Suppressor macrophage treated with lipopolysaccharide for 4 hours (primary cell): ENCODE data around the gene PPARG.
A peak's percentile ranks its signal among the peaks of the same experiment; 100 is the strongest.

ENCODE experiments used
- DNase-seq: peaks from one replicate; pipeline ENCODE4 v3.0.0-alpha.2; 2020

Gene PPARG

DNA sequence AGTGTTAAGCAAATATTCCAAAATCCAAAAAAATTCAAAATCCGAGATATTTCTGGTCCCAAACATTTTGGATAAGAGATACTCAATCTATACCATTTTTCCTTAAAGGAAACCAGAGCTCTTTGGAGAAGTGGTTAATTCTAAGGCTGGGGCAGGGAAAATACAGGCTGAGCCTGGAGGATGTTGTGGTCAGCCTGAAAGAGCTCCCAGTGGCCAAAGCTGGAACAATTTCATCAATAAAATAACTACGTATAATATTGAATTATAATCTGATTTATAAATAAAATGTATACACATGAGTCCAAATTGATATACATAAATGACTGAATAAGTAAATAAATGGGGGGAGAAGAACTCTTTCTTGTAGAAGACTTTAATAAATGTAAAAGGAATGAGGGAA, 24.6 kb downstream of the PPARG start:
- no peak for DNase-seq

DNA sequence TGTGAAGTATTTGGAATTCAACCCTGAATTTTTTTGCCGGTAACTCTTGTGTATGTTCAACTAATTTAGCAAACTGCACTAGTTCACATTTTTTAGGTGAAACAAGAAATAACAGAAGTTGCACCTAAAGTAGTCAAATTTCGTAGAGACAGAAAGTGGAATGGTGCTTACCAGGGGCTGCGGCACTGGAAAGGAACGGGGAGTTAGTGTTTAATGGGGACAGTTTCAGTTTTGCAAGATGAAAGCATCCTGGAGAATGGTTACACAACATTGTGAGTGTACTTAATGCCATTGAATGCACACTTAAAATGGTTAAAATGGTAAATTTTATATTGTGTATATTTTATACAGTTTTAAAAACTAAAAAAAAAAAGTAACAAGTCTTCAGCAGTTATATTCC, 27.4 kb downstream of the PPARG start:
- DNase-seq = peak; percentile 43

DNA sequence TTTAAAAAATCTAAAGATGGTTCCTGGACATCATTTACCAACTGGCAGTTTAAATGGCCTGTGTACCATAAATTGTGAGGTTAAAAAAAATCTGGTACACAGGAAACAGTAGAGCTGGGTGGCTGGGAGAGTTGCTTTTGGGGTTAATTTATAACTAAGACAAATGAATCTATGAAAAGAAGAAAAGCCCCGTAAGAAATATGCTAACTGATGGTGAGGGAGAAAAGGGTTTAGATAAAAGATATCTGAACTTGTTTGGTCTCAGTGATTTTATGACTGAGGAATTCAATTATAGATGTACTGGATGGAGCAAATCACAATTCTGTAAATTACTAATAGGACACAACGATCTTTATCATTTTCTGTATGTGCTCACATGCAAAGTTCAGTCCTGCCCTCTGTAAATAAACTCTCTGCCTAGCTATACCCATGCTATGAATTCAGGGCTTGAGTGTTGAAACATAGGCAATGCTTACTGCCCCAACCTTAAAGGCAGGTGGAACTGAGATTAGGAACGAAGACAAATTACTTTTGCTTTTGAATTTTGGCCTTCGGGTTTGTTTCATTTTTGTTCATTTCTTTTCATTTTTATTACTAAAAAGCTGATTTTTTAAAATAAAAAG, 28.0 kb downstream of the PPARG start:
- no peak for DNase-seq

DNA sequence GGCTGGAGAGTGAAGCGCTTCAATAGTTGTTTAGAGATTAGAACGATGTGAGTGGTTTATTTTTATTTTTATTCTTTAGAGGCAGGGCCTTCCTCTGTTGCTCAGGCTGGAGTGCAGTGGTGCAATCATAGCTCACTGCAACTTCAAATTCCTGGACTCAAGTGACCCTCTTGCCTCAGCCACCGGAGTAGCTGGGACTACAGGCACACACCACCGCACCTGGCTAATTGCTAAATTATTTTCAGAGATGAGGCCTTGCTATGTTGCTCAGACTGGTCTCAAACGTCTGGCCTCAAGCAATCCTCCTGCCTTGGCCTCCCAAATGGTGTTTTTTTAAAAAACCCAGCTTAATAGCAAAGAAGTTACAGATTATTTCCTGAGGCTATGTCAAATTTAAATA, 29.0 kb downstream of the PPARG start:
- DNase-seq = no peak

DNA sequence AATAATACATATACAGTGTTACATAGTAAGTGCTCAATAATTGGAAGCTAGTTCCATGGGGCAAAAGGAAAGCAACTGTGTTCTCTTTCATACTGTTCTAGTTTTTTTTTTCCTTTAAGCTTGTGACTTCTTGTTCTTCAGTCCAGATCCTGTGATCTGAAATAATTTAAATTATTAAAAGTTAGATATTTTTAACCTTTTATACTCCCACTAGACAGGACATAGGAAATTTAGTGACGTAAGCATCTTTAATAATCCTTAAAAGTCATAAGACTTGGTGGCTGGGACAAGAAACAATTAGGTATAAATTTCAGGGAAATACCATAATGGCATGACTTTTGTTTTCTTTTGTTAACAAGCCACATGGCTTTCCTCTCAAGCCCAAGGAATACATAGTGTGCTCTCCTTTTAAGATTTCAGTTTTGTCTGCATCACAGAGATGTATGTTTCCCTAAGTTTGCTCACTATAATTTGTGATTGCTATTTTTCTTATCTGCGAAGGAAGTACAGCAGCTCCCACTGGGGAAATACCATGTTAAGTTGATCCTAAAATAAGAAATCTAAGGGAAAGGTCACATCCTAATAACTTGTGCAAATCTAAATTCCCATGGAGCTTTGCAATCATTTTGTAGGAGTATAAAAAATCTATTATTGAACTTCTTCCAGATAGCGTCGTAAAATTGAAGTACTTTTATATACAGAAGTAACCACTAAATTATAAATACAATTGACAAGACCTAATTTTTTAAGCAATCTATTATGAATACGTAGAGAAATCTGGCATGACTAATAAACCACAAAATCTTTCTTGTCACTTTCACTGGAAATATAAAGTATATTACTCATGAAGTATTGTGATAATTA, 30.1 kb downstream of the PPARG start:
- no peak for DNase-seq

DNA sequence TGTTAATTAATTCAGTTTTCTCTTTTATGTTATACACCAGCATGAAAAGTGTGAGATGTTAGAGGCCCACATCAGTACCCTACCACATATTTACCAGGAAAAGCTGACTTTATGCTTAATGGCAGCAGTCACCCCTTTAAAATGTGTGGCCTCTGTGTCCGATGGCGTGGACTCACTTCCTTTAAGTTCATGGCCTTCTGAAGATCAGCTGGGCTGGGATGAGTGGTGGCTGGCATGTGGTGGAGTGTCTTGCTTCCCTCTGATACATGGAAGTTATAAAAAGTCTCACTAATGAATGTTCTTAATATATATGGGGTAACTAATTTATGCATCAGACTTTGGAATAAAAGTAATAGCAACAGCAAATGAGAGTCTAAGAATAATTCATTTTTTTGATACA, 32.1 kb downstream of the PPARG start:
- no peak for DNase-seq

DNA sequence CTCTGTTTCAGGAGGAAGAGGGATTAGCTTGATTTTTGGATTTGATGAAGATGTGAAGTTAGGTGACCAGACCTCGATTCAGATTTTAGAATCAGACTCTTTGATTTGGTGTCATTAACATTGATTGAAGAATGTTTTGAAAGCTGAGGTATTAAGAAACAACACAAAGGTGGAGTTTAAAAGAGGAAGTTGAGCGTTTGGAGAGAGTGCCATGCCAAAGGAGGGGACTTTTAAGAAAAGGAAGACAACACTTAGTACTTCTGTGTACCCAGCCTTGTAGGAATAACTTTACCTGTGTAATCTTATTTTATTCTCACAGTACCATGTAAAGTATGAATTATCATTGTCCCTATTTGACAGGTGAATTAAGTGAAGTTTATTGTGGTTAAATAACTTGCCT, 34.4 kb downstream of the PPARG start:
- DNase-seq = peak; percentile 37

DNA sequence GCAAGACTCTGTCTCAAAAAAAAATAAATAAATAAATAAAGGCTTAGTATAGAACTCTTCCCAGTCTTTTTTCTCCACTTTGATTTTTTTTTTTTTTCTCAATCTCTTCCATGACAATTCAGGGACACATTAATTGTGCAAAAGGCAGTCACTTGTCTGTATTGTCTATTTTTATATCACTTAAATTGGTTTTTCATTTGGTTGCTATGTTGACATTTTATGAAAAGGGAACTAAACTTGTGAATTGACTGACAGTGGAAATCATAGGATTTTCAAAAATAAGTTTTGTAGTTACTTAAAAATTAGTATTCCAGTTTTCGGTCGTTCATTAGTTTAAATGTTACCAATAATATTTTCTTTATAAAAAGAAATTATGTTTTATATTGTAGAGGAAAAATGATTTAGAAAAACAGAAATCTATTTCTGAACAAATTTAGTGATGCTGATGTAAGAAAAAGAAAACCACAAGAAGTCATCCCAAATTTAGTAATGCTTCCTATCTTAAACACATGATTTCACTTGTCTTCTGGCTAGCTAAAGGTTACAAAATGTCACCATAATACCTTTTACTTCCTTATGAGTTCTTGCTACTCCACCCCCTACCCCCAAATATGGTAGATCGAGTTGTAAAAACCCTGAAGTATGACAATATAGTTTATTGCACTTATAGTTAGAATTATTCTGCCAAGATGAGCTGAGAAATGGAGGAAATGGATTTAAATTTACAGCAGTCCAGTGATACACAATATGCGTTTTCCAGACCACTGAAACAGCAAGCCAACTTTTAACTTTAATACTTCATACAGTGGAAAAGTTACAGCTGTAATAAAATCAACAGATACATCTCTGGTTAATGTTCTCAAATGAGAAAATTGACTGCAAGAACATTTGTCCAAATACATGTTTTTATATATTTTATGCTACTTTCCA, 37.0 kb downstream of the PPARG start:
- DNase-seq = peak; percentile 76

DNA sequence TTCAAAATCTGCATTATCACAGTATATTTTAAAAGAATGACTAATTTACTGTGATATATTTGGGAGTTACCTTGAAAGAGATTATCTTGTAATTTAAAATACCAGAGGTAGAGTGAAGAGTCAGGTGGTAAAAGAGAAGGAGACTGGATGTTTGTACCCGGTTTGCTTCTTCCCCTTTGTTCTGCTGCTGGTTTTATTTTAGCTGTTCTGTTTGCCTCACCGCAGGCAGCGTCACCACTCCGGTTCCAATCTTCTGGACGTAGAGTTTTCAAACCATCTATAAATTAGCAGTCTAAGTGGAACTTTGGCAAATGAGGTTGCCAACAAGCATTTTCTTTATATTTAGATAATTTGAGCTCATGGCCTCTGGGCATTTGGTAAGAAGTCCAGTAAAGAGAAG, 38.2 kb downstream of the PPARG start:
- peak; percentile 27 for DNase-seq

DNA sequence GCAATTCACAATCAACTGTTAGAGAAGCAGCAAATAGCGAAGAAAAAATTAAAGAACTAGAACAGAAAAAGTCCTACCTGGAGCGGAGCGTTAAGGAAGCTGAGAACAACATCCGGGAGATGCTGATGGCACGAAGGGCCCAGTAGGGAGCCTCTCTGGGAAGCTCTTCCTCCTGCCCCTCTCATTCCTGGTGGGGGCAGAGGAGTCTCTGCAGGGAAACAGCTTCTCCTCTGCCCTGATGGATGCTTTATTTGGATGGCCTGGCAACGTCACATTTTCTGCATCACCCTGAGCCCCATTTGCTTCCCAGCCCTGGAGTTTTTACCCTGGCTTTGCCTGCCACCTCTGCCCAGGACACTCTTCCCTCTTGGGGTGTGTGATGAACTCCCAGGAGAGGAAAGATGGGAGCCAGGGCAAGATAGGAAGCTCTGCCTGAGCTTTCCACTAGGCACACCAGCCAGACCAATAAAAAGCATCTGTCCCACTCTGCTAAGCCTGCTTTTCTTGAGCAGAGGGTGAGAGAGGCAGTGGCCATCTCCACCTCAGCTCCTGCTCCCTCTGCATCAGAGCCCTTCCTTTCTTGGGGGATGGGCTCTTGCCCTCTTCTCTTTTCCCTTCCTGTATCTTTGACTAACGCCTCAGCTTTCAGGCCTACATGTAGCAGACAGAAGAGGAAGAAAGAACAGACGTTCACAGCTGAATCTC, 39.4 kb downstream of the PPARG start:
- peak; percentile 40 for DNase-seq

DNA sequence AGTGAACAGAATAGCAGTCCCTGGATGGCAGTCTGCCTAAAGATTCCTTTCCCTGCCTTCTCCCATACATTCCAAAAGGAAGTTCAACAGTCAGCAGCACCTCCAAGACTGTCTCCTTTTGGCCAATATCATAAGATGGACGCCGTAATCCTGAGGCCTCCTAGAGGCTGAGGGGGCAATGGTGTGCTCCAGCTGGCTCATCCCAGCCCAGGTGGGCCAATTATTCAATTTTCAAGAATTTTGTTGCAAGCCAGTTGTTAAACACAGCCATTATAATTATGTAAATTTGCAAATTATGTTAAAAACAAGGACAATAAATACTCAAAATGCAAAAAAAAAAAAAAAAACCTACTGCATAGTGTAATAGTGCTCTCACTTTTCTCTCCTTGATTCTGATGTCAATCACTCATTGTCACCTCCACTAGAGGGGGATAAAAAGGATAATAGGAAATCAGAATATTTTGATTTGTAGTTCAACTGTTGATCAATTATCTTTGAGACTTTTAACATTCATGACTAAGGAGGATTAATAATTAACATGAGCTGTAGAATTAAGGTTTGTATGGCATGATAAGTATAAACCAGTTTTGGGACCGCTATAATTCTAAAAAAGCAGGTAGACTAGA, 40.1 kb downstream of the PPARG start:
- DNase-seq = no peak

DNA sequence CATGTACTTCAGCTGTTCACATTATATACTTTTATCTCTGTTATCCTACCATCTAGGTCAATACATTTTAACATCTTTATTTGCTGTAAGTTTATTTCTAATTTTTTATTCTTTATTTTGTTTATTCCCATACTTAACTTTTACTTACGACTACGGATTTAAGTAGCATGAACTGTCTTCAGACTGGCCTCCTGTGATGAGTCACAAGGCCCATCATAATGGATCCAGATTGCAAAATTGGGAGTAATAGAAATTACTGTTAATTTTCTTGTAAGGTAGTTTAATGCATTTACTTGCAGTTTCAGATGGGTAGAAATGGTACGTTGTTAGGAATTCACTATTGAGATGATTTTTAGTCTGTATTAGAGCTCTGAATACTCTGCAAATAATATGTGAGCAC, 45.9 kb downstream of the PPARG start:
- peak; percentile 44 for DNase-seq

DNA sequence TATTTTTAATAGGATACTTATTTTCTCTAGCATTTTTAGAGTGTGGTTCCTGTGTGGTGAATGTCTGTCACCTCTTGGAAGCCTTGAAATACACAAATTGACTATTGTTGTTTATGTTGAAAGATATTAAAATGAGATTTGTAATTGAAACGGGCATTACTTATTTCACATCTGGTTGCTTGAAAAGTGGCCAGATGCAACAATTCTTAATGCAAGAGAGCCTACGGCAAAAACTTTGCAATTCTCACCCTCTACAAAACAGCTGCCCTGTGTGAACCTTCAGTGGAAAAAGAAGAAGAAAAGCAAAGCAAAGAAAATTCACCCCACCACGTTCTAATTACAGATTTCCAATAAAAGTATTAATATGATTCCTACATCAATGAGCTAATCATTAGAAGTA, 46.6 kb downstream of the PPARG start:
- no peak for DNase-seq

DNA sequence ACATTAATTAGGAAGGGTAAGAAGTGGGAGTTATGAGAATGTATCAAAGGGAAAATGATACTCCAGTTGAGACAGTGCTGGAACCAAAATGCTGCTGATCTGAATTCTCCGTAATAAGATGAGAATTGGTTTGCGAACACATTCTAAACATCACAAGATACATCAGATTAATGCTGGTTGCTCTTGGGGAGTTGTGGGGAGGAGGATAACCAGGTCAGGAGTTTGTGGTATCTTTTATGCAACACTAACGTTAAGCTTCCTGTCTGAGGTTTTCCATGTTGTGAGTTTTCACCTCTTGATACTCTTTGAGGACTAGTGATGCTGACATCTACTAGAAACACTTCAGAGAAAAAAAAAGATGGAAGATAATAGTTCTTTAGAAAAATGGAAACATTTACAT, 47.2 kb downstream of the PPARG start:
- no peak for DNase-seq

DNA sequence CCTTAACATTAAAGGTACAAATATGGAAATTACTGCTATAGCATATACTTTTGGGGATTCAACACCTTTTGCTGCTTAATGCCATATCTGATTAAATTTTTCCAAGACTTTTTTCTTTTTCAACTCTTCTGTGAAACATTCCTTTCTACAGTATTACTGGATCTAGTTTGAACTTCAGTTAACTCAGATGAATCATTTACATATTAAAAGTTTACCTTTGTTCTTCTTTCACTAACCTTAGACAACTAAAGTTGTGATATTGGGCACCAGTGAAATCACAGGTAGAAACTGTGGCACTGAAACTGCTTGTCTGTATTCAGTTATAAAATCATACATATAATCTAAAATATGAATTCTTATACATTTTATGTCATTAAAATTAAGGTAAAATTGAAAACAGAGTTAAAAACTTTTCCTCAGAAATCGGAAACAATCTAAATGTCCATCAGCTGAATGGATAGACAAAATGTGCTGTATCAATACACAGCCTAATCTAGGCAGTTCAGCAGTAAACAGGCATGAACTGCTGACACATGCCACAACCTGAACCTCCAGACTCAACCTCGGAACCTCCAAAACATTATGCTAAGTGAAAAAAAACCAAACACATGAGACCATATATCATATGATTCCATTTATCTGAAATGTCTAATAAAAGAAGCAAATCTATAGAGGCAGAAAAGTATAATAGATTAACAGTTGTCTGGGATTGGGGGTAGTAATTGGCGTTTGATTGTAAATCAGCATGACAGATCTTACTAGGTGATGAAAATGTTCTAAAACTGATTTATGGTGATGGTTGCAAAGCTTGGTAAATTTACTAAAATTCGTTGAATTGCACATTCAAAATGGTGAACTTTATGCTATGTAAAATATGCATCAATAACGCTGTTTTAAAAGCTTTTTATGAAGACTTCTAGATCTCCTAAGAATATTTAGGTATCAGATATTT, 50.0 kb downstream of the PPARG start:
- no peak for DNase-seq

DNA sequence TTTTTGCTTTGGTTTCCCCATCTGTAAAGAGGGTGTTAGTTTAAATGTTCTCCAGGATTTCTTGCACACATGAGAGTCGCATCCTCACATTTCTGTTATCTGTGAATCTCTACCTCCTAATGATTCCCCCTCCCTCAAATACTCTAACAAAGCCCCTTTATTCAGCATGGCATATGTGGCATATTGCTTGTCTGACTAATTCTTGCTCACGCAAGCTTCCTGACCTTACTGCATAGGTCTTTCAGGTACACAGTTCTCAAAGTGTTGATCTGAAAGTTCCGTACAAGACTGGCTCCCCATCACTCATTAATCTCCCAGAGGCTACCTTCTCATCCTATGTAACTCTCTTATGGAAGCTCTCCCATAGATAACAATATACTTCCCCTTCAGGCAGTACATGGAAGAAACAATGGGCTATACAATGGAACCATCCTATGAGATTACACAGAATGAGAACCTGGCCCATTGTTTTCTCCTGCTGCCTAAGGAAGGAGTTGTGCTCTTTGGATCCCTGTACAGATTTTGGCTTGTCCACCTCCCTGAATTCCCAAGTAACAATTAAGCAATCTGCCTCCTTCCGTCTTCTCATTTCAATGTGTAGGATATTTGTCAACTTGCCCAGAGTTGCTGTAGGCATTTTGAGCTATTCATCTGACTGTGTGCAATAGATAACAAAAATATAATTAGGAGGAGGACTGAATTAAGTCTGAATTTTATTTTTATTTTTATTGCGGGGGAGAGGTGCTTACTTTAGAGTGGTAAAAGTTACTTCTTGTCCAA, 51.0 kb downstream of the PPARG start:
- no peak for DNase-seq

DNA sequence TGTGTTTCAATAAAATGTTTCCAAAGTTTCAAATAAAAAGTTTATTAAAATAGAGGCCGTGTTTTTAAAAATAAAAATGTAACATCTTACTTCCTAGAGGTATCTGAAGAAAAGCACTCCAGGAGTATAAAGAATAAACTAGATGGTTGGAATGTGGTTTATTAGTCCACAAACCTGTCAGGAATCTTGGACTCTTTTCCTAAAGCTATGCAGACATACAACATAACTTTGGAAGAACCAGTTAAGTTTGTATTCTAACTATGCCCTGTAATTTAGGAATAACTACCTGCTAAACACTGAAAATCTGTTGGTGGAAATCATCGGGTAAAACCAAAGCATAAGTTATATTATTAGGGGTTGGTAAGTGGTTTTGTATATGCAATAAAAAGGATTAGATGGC, 51.6 kb downstream of the PPARG start:
- DNase-seq = no peak

DNA sequence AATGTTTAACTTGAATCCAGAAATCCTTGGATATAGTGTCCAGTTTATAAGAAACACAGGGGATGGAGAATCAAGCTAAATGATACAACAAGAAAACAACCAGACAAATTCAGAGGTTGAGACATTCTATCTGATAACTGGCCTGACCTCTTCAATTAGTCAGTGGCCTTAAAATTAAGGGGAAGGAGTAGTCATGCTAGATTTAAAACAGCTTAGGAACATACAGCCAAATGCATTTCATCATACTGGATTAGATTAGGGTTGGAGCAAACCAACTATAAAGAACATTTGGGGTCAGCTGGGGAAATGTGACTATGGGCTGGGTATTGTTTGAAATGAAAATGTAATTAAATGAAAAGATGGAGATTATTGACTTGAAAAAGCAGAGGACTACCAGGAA, 53.3 kb downstream of the PPARG start:
- DNase-seq = peak; percentile 29

DNA sequence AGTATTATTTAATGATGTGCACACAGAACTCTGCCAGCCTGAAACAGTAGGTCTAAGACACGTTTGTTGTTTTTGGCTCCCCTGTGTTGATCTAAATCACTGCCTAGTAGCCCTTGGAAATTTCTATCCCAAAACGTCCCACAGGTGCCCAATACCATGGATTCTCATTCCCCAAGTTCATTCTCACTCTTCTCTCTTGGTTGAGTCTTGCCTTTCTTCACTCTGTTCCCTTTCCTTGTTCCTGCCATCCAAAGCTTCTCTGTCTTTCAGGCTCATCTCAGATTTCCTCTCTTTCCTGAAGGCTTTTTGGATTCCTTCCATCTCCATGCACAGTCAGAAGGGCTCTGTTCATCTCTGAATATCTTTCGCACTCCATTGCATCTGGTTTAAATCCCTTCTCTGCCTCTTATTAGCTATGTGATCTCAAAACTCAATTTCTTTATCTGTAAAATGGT, 54.2 kb downstream of the PPARG start:
- DNase-seq = no peak

DNA sequence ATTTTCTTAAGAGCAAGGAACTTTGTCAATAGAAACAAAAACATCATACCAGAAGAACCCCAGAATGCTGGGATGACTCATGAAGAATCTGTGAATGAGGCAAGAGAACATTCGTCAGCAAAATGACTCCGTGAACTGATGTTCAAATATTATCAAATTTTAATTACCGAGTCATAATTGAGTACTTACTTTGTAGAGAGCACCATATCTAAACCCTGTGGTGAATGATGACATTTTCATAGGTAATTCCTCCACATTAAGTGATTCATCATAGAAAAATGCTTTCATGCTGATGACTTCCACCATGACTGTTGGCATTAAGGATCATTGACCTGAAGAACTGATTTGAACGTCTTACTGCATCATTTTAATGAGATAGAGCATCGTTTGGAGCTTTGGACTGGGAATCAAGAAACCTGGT, 56.3 kb downstream of the PPARG start:
- peak; percentile 58 for DNase-seq
